ENCODE results near the gene POLR3H.
A peak's percentile ranks its signal among the peaks of the same experiment; 100 is the strongest.

Gene POLR3H

GRCh38 chr22:41534219-41534618, 10.1 kb downstream of the POLR3H start:
- no peak for DNase-seq

GRCh38 chr22:41532908-41533825, 11.1 kb downstream of the POLR3H start:
- peak; percentile 72 for DNase-seq

GRCh38 chr22:41531715-41532477, 12.4 kb downstream of the POLR3H start:
- DNase-seq: no peak

GRCh38 chr22:41530890-41531714, 13.2 kb downstream of the POLR3H start:
- no peak for DNase-seq

- DNase-seq: no peak
Measured at GRCh38 chr22:41528938-41529561, 15.2 kb downstream of the POLR3H start.

- DNase-seq: no peak
Measured at GRCh38 chr22:41528132-41528766, 16.0 kb downstream of the POLR3H start.

GRCh38 chr22:41526830-41527799, 17.2 kb downstream of the POLR3H start:
- no peak for DNase-seq

GRCh38 chr22:41526226-41526829, 17.9 kb downstream of the POLR3H start:
- DNase-seq: no peak

- DNase-seq: no peak
Measured at GRCh38 chr22:41525450-41526225, 18.6 kb downstream of the POLR3H start.

- DNase-seq: no peak
Measured at GRCh38 chr22:41524809-41525449, 19.3 kb downstream of the POLR3H start.

GRCh38 chr22:41524251-41524661, 20.0 kb downstream of the POLR3H start:
- no peak for DNase-seq

GRCh38 chr22:41523464-41524221, 20.6 kb downstream of the POLR3H start:
- DNase-seq: no peak

GRCh38 chr22:41522813-41523212, 21.5 kb downstream of the POLR3H start:
- no peak for DNase-seq

GRCh38 chr22:41521126-41521525, 23.1 kb downstream of the POLR3H start:
- no peak for DNase-seq

- no peak for DNase-seq
Measured at GRCh38 chr22:41518048-41518347, 26.3 kb downstream of the POLR3H start.

- peak; percentile 87 for DNase-seq
Measured at GRCh38 chr22:41517172-41518047, 26.9 kb downstream of the POLR3H start.

- DNase-seq: no peak
Measured at GRCh38 chr22:41516462-41516861, 27.8 kb downstream of the POLR3H start.
